PC-3 (cell line): ENCODE data around the gene MZB1. TPM values are rescaled to one million over a fixed set of nuclear protein-coding genes. Genes with fewer than 3 reads are reported as not detected.
A peak's percentile ranks its signal among the peaks of the same experiment; 100 is the strongest.

Source experiments
- ATAC-seq: fragments of 200-7000 bp; cut with Tn5 transposase; 2 replicates; pipeline ENCODE4 v1.9.1; 2020; ENCODE audit warnings: mild to moderate bottlenecking, moderate library complexity
- BruUV-seq: library from RNA; stranded (reverse); fragments of 400-500 nt; replicated peaks from 2 replicates; lab custom pipeline; 2021; lab: Mats Ljungman, UMichigan
- CTCF ChIA-PET: fragments of 300-600 bp; sonication (Branson Sonifier 250); formaldehyde crosslinking; loops from one replicate; lab custom pipeline; 2022; ENCODE audit warnings: antibody characterized with exemption; lab: Charles Lee
- POLR2A ChIA-PET: fragments of 300-600 bp; sonication (Branson Sonifier 250); formaldehyde crosslinking; loops from one replicate; lab custom pipeline; 2022; ENCODE audit warnings: antibody characterized with exemption; ENCODE audit not compliant: unreplicated experiment; lab: Charles Lee
- DNase-seq: peaks from one replicate; pipeline ENCODE4 v3.0.0-alpha.2; 2015
- H2AFZ ChIP-seq: fragments of 300-600 bp; sonication (generic); 2 replicates; pipeline ENCODE4 v1.6.0; 2016; ENCODE audit warnings: antibody characterized with exemption, low read length
- H3F3A ChIP-seq: fragments of 300-600 bp; sonication (generic); one replicate; pipeline ENCODE4 v1.6.0; 2017; ENCODE audit warnings: antibody characterized with exemption, low read length, control low read depth, mild to moderate bottlenecking; ENCODE audit not compliant: unreplicated experiment
- H3K27ac ChIP-seq: fragments of 300-600 bp; sonication (generic); 2 replicates; pipeline ENCODE4 v1.5.1; 2016; ENCODE audit warnings: mild to moderate bottlenecking, low read length
- H3K27me3 ChIP-seq: fragments of 300-600 bp; sonication (generic); 2 replicates; pipeline ENCODE4 v1.6.1; 2016; ENCODE audit warnings: low read length, mixed read lengths
- H3K36me3 ChIP-seq: fragments of 300-600 bp; sonication (generic); 2 replicates; pipeline ENCODE4 v1.6.1; 2016; ENCODE audit warnings: low read depth, mixed run types, low read length, mixed read lengths
- H3K4me1 ChIP-seq: fragments of 300-600 bp; sonication (generic); 2 replicates; pipeline ENCODE4 v1.5.1; 2016; ENCODE audit warnings: low read length; ENCODE audit not compliant: insufficient read depth
- H3K4me2 ChIP-seq: fragments of 300-600 bp; sonication (generic); 2 replicates; pipeline ENCODE4 v1.6.0; 2016; ENCODE audit warnings: low read length
- H3K4me3 ChIP-seq: fragments of 300-600 bp; sonication (generic); 2 replicates; pipeline ENCODE4 v1.5.1; 2016; ENCODE audit warnings: mild to moderate bottlenecking, low read length, mixed read lengths
- H3K79me2 ChIP-seq: fragments of 300-600 bp; sonication (generic); 2 replicates; pipeline ENCODE4 v1.6.1; 2017; ENCODE audit warnings: low read length, mixed read lengths
- H3K9ac ChIP-seq: fragments of 300-600 bp; sonication (generic); 2 replicates; pipeline ENCODE4 v1.6.0; 2016; ENCODE audit warnings: mild to moderate bottlenecking, low read length
- H3K9me2 ChIP-seq: fragments of 300-600 bp; sonication (generic); replicated peaks from 2 replicates; pipeline ENCODE4 v1.6.1; 2016; ENCODE audit warnings: mixed run types, low read length, mixed read lengths
- H3K9me3 ChIP-seq: fragments of 300-600 bp; sonication (generic); 2 replicates; pipeline ENCODE4 v1.6.1; 2016; ENCODE audit warnings: low read length, mixed read lengths
- H4K20me1 ChIP-seq: fragments of 300-600 bp; sonication (generic); 2 replicates; pipeline ENCODE4 v1.6.1; 2016; ENCODE audit warnings: low read length, mixed read lengths
- CTCF ChIP-seq: fragments of 300-600 bp; sonication (generic); conservative IDR thresholded peaks from 2 replicates; pipeline ENCODE4 v1.5.1; 2017; ENCODE audit warnings: antibody characterized with exemption, low read depth, mild to moderate bottlenecking, low read length
- EZH2 ChIP-seq: fragments of 300-600 bp; sonication (generic); IDR thresholded peaks from one replicate; pipeline ENCODE4 v1.6.1; 2017; ENCODE audit warnings: antibody characterized with exemption, mild to moderate bottlenecking, low read length; ENCODE audit not compliant: unreplicated experiment
- EZH2phosphoT487 ChIP-seq: fragments of 300-600 bp; sonication (generic); IDR thresholded peaks from 2 replicates; pipeline ENCODE4 v1.6.1; 2018; ENCODE audit warnings: mild to moderate bottlenecking, antibody characterized with exemption, low read length, borderline replicate concordance
- intact Hi-C: fragments of 100-400 bp; cut with micrococcal nuclease; formaldehyde crosslinking; loops from 2 replicates; pipeline ENCODE4 v1.9.0; 2023
- total RNA-seq: library from RNA; depleted of rRNA; stranded (reverse); fragments of >200 nt; gene quantifications from 2 replicates; pipeline ENCODE4 v1.2.3, GENCODE V29; 2014

The MZB1 gene
- total RNA-seq, 1 experiment from 2014 or later = 0.22 TPM

GRCh38 chr5:139376364-139376763 lies 13.3 kb downstream of the MZB1 start:
- Histone ChIP-seq H3K27ac (no peak overlapping the region), H4K20me1 (no peaks in the 10 kb centered on the region), H3F3A (peaks cover 4% of the 10 kb centered on the region), H3K36me3 (no peaks in the 10 kb centered on the region), H3K9ac (no peak overlapping the region), H3K4me1 (peaks cover 29% of the 10 kb centered on the region), H3K9me2 (no peaks in the 10 kb centered on the region), H2AFZ (no peak overlapping the region), H3K27me3 (no peaks in the 10 kb centered on the region), H3K4me2 (no peak overlapping the region), H3K4me3 (no peak overlapping the region), H3K9me3 (no peaks in the 10 kb centered on the region), H3K79me2 (no peaks in the 10 kb centered on the region)
- intact Hi-C loops = no loop called here
- POLR2A ChIA-PET = no interaction called here
- ATAC-seq (no peak), DNase-seq (no peak)
- CTCF ChIA-PET = no interaction called here
- TF ChIP-seq EZH2 (no peak), EZH2phosphoT487 (no peak), CTCF (no peak)
- BruUV-seq = no TSS peak

GRCh38 chr5:139374909-139375308 lies 14.8 kb downstream of the MZB1 start:
- no peaks in the 10 kb centered on the region for H3K79me2 ChIP-seq
- POLR2A ChIA-PET = no interaction called here
- H3F3A ChIP-seq = peaks cover 4% of the 10 kb centered on the region
- no peak overlapping the region for H3K9ac ChIP-seq
- no peaks in the 10 kb centered on the region for H3K36me3 ChIP-seq
- no peaks in the 10 kb centered on the region for H3K9me3 ChIP-seq
- intact Hi-C loops = no loop called here
- TF ChIP-seq CTCF (no peak), EZH2phosphoT487 (no peak), EZH2 (no peak)
- no TSS peak for BruUV-seq
- H3K4me3 ChIP-seq = no peak overlapping the region
- H3K9me2 ChIP-seq = no peaks in the 10 kb centered on the region
- no peaks in the 10 kb centered on the region for H3K27me3 ChIP-seq
- CTCF ChIA-PET = no interaction called here
- H3K4me2 ChIP-seq = 0 out of 2 replicates have a peak overlapping the region, but pooled peaks have one; percentile 66
- H4K20me1 ChIP-seq = no peaks in the 10 kb centered on the region
- H3K4me1 ChIP-seq = peaks cover 29% of the 10 kb centered on the region
- H2AFZ ChIP-seq = no peak overlapping the region
- DNase-seq (no peak), ATAC-seq (no peak)
- H3K27ac ChIP-seq = peak overlapping the region; percentile 98
